Limb (tissue), 2 donors: ENCODE measurements around the gene MAP1S.
"Not testable (repeated sequence)": the region's sequence is repeated elsewhere in the genome, so short reads cannot be mapped to it uniquely, and the experiment has no call there.

Experiments used
- DNase-seq, 2 donors: peaks; one replicate each; pipeline ENCODE4 v3.0.0-alpha.2; 2016; ENCODE audit errors: extremely low spot score in 2 of 2

Gene MAP1S

DNA sequence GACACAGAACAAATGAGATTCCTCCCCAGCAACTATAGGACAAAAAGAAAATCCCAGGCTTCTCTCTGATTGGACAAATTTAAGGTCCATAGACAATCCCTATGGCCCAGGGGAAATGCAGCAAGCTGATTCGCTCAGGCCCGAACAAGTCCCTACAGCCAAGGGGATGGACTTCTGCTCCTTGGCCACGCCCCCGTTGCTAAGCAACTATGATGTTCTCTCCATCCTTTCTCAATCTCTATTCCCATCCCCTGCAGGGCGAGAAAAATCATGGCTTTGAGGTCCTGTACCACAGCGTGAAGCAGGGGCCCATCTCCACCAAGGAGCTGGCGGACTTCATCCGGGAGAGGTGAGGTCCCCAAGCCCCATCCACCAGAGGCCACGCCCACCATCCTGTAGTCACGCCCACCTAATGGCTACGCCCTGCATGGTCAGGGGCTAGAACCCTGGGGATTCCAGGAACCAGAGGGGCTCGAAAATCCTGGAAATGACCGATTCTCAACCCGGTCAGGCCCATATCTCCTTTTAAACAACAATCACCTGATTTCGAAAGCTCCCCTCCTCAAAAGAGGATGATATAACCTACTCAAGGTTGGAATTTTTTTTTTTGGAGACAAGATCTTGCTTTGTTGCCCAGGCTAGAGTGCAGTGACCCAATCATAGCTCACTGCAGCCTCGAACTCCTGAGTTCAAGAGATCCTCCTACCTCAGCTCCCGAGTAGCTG is 43.4 kb downstream of the MAP1S start:
- DNase-seq = peak in 1 of 2 donors; percentile 66

DNA sequence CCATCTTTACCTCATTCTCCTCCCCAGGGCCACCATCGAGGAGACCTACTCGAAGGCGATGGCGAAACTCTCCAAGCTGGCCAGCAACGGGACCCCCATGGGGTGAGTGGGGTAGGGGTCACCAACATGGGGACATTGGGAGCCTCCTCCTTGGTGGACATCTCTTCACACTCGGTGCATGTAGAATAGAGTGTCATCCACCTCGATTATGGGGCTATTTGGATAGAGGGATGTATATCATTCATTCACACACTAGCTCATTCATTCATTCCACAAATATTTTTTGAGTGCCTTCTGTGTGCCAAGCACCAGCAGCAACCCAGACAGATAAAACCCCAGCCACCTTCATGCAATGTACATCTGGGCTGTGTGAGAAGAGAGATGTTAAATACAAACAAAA is 45.1 kb downstream of the MAP1S start:
- no peak for DNase-seq

DNA sequence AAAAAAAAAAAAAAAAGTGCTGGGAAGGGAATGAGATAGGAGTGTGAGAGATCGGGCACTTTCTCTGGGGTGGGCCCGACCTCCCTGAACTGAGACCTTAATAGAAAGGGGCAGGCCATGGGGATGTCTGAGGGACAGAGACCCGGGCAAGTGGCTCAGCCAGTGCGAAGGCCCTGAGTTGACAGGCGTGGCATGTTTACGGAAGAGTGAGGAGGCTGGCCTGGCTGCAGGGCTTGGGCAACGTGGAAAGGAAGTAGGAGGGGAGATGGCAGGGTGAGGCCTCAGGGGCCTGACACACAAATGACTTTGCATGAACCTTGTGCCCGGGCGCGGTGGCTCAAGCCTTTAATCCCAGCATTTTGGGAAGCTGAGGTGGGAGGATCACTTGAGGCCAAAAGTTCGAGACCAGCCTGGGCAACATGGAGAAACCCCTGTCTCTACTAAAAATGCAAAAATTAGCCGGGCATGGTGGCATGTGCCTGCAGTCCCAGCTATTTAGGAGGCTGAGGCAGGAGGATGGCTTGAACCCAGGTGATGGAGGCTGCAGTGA is 45.9 kb downstream of the MAP1S start:
- DNase-seq = no peak

DNA sequence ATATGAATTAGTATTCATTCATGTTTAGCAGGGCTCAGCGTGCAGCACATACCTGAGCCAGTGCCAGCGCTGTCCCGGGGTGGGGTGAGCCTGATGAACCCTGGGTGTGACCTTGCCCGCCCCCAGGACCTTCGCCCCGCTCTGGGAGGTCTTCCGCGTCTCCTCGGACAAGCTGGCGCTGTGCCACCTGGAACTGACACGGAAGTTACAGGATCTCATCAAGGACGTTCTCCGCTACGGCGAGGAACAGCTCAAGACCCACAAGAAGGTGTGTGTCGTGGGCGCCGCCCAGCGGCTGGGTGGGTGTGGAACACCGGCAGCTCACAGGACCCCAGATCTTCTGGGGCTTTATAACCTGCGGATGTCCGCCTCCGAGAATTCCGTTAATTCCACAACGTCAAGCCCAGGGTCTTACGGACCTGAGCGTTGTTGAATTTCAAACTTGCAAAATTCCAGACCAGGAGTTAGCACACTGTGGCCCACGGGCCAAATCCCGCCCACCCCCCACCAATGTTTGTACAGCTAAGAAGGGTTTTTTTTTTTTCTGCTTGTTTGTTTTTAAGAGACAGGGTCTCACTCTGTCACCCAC is 47.4 kb downstream of the MAP1S start:
- peak in 1 of 2 donors; percentile 76 for DNase-seq

DNA sequence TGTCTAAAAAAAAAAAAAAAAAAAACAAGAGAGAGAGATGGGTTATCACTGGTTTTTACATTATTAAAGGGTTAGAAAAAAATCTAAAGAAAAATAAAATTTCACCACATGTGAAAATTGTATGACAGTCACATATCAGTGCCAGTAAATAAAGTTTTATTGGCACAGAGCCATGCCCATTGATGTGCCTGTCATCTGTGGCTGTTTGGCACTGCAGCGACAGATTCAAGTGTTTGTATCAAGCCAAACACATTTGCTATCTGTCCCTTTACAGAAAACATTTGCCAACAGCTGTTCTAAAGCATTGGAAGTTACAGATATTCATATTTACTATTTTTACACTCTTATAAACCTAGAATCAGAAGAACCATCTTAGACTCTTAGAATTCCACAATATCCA is 48.3 kb downstream of the MAP1S start:
- no peak for DNase-seq

DNA sequence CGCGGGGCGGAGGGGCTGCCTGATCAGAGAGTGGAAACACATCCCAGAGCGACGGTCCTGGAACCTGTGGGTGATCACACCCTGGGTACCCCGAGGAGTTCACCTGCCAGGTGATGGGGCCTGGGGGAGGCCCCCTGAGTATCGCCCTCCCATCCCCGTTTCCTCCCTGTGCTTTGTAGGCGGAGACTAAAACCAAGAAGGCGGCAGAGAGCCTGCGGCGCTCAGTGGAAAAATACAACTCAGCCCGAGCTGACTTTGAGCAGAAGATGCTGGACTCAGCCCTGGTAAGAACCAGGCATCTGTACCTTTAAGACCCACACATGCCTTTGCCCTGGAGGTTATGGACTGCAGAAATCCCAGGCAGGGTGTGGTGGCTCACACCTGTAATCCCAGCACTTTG is 51.3 kb downstream of the MAP1S start:
- no peak for DNase-seq

DNA sequence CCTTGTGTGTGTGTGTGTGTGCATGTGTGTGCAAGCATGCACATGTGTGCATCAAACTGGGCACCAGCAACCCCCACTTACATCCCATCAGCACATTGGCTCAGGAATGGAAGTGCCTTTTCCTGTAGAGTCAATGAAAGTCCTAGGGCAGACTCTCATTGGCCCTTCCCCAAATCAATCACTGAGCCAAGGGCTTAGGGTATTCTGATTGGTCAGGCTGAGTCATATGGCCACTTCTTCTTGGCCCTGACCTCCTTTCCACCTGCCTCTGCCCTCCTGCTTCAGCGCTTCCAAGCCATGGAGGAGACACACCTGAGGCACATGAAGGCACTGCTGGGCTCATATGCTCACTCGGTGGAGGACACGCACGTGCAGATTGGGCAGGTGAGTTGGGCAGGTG is 52.9 kb downstream of the MAP1S start:
- no peak for DNase-seq

DNA sequence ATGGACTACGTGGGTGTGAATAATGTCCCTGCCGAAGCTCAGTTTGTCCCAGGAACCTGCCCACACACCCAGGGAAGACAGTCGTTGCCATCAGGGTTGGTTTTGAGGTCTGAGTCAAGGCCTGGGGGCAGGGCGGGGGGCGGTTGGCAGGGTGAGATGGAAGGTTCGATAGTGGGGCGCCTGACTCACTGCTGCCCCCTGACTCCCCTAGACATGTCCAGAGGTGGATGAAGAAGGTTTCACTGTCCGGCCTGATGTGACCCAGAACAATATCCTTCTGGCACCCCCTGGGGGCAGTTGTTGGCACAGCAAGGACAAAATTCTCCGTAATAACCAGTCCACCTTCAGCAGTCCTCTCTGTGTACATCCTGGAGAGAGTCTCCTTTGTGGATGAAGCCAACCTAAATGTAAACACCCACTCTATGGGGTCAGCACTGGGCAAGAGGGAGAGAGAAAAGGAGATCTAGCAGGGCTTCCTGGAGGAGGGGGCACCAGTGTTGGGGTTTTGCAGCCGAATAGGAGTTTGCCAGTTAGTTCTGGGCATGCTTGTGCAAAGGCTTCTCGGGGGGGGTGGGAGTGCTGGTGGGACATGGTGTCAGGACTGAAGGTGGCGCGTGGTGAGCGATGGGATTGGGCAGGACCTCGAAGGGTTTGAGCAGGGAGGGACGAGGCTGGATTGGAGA is 56.1 kb downstream of the MAP1S start:
- no peak for DNase-seq

DNA sequence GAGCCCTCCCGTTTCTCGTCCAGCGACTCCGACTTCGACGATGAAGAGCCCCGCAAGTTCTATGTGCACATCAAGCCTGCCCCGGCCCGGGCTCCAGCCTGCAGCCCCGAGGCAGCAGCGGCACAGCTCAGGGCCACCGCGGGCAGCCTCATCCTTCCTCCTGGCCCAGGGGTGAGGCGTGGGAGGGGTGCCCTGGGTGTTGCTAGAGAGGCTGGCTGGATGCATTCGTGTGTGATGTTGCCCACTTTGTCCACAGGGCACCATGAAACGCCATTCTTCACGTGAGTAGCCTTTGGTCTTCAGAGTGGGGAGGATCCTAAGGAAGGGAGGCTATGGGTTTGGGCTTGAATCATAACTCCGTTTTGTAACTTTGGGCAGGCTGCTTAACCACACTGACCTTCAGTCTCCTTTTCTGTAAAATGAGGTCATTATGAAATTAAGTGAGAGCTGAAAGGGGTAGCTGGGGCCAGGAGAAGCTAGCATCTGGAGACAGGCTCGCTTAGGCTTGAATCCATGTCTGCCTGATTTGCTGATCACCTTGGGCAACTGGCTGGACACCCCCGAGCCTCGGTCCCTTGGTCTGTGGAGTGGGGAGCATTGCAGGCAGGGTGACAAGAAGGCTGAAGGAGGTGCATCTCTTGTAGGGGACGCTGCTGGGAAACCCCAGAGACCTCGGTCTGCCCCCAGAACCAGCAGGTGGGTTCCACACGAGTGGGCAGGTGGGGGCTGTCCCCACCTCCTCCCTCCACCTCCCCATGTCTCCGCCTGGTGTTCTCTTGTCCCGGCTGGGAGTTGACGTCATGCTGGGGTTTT is 56.9 kb downstream of the MAP1S start:
- DNase-seq = no peak

DNA sequence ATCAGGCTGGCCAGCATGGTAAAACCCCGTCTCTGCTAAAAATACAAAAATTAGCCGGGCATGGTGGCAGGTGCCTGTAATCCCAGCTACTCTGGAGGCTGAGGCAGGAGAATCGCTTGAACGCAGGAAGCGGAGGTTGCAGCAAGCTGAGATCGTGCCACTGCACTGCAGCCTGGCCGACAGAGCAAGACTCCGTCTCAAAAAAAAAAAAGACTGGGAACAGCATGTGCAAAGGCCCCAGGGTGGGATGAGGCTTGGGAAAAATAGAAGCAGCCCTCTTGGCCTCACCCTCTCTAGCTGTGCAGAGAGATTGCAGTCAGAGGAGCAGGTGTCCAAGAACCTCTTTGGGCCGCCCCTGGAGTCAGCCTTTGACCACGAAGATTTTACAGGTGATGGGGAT is 58.6 kb downstream of the MAP1S start:
- DNase-seq = not testable (repeated sequence)

DNA sequence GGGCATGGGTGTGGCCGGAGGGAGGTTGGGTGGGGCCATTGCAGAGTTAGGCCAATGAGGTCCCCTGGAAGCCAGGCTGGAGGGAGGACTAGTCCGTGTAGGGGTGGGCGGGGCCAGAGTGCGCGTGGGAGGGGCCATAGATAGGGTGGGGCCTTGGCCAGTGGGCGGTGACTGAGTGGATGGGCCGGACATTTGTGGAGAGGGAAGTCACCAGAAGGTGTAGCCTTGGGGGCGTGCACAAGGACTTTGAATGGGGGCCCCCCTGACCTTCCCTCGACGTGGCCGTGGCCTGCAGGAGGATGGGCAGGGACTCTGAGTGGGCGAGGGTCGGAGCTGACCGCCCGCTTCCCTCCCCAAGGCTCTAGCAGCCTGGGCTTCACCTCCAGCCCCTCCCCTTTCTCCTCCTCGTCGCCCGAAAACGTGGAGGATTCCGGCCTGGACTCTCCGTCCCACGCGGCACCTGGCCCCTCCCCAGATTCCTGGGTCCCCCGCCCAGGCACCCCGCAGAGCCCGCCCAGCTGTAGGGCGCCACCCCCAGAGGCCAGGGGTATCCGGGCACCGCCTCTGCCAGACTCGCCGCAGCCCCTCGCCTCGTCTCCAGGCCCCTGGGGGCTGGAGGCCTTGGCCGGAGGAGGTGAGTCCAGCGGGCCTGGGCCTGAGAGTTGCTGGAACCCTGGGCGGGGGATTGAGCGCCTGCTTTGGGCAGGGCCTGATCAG is 59.1 kb downstream of the MAP1S start:
- peak in 1 of 2 donors; percentile 51 for DNase-seq

DNA sequence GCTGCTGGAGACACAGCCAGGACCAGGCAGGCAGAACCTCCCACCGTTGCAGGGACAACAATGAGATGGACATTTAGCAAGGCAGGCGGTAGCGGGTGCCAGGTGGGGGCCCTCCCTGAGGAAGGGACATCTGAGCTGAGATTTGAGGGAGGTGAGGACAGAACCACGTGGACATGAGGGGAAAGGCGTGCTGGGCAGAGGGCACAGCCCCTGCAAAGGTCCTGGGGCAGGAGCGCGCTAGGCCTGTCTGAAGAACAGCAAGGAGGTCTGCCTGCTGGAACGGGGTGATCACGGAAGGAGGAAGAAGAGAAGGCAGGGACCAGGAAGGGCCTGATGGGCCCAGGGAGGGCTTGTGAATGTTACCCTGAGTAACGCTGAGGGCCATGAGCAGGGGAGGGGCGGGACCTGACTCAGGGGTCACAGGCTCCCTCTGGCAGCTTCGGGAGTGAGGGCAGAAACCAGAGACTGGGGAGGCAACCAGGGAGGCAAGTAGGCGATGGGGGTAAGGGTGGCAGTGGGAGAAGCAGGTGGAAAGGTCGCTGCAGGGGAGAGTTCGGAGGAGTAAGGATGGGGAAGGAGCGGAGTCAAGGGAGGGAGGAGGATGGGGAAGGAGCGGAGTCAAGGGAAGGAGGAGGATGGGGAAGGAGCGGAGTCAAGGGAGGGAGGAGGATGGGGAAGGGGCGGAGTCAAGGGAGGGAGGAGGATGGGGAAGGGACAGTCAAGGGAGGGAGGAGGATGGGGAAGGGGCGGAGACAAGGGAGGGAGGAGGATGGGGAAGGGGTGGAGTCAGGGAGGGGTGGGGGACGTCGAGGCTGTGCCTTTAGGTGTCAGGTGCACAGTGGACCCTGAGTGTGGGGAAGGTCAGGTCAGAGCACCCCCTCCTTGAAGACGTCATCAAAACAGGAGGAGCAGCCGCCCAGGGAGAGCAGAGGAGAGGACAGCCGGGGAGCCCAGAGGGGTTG is 60.0 kb downstream of the MAP1S start:
- DNase-seq = peak in 1 of 2 donors; percentile 48

DNA sequence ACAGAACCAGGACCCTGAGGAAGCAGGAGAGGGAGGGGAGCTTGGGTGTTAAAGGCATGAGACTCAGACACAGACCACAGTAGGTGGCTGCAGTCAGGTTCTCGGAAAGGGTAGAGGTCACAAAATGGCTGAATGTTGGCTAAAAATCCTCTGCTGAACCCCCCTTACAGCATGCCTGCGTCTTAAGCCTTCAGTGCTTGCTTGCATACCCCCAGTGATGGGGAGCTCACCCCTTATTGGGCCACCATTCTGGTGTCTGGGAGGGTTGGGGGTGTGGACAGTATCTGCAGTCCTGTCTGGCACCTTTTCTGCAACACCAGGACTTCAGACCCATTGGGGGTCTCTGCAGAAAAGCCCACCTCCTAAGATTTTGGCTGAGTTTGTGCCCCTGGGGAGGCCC is 61.5 kb downstream of the MAP1S start:
- DNase-seq = no peak

DNA sequence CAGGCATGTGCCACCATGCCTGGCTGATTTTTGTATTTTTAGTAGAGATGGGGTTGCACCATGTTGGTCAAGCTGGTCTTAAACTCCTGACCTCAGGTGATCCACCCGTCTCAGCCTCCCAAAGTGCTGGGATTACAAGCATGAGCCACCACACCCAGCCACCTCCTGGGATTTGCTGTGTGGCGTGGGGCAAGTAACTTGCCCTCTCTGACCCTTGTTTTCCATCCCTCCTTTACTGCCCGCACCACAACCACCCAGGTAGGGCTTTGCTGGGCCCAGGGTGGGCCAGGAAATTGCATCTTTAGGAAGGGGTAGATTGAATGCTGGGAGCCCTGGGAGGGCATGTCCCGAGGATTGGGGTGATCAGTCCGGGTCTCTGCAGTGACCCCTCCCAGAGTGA is 64.4 kb downstream of the MAP1S start:
- not testable (repeated sequence) for DNase-seq
